ENCODE data around the gene SCRN2.

- TF ChIP-seq GATA2 (IDR thresholded peaks at IDR 0.05; ENCODE audit: low read depth, low read length) = no peak
- TF ChIP-seq GATA3 (IDR thresholded peaks at IDR 0.05; ENCODE audit: low read depth, low read length) = no peak
These were observed 40.4 kb downstream of the SCRN2 start for GRCh38 chr17:47800686-47801085.

All from SH-SY5Y (cell line).